ENCODE data around the gene PDXDC1.
A peak's percentile ranks its signal among the peaks of the same experiment; 100 is the strongest.
"Not testable (repeated sequence)": the region's sequence is repeated elsewhere in the genome, so short reads cannot be mapped to it uniquely, and the experiment has no call there.

The PDXDC1 gene

DNA sequence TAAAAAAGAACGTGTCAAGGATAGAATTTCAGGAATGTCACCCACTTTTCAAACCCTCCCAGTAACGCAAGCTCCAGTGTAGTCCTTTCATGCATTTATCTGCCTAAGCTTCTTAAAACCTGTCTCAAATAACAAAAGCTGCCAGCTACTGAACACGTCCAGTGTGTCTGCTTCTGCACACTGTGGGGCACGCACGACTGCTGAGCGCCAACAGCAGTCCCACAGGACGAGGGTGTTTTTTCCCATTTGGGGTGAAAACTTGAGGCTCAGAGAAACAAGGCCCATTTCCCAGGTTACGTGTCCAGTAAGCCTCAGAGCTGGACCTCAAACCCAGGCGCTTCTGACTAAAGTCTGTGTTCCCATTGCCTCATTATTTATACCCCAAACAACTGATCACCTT is 63.9 kb downstream of the PDXDC1 start:
- no peak for DNase-seq

DNA sequence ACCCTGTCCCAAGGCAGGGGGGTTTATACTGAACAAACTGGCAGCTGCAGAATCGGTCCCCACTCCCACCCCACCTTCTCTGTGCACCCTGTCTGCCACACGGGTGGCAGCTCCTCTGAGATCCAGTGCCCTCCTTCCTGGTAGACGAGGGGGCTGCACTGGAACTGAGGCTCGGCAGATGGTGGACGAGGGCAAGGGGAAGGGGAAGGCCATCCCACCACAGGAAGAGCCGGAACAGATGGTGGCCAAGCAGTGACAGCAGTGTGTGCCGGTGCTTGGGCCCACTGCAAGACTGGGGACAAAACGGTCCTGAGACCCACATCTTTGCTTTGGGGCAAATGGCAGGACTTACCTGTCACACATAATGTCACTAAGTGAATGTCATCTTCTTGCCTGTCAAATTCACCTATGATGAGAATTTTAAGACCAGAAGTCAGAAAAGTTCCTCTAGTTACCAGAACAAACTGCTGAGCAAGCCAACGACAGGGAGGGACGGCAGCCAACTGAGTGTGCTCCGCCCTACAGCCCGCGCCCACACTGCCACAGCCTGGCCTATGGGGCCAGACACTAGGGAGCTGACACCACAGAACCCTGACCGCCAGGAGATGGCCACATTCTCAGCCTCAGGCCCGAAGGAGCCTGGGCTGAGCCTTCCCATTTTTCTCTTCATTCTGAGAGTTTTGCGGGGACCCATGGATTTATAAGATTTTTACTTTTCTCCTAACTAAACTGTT is 66.6 kb downstream of the PDXDC1 start:
- DNase-seq, result peak in 1 of 2 donors; percentile 5

DNA sequence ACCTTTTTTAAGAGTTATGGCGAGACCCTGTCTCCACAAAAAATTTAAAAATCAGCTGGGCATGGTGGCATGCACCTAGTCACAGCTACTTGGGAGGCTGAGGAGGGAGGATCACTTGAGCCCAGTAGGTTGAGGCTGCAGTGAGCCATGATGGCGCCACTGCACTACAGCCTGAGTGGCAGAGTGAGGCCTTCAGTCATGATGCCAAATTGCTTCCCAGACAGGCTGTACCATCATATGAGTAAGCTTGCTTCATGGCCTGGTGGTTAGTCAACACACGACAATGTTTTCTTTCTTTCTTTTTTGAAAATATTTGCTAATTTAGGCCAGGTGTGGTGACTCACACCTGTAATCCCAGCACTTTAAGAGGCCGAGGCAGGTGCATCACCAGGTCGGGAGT is 68.5 kb downstream of the PDXDC1 start:
- DNase-seq, result no peak

DNA sequence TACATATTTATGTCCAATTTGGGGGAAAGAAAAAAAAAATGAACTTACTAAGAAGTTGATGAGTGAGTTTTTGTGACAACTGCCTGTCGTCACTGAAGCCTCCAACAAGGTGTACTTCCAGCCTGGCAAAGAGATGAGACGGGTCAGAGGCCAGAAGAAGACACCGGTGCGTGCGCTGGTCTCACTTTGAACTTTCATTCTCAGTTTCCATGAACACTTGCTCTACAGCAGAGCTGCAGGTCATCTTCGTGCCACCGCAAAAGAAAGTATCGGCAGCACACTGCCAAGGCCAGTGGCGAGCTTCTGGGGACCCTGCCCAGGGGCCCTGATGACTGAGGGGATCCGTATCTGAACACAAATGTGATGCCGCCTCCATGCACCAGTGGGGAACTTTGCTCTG is 69.5 kb downstream of the PDXDC1 start:
- no peak for DNase-seq

DNA sequence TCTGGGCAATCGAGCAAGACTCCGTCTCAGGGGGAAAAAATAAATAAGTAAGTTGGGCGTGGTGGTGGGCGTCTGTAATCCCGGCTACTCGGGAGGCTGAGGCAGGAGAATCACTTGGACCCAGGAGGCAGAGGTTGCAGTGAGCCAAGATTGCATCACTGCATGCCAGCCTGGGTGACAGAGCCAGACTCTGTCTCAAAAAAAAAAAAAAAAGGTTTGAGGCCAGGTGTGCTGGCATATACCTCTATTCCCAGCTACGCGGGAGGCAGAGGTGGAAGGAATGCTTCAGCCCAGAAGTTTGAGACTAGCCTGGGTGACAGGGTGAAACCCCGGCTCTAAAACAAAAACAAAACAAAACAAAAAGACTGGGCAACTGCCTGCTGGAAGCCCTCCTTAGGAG is 70.4 kb downstream of the PDXDC1 start:
- DNase-seq, result not testable (repeated sequence)

DNA sequence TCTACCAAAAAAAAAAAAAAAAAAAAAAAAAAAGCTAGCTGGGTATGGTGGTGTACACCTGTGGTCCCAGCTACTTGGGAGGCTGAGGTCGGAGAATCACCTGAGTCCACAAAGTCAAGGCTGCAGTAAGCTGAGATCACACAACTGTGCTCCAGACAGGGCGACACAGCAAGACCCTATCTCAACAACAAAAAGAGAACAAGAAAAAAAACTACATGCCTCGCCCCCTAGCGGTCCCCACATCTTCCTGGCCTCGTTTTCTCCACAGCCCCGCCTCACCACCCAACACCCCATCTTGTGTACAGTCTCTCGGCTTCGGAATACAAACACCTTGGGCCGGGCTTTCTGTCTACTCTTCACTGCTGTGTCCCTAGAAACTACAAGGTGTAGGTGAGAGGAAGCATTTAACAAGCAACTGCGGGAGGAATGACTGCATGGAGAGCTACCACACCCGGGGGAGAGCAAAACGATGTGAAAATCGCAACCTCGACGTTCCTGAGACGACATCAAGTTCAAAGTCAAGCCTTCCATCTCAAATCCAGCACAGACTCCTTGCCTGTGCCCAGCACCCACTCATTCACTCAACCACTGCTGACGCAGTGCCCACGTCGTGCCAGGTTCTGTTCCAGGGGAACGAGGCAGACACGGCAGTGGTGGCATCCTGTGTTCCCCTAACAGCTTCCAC is 72.0 kb downstream of the PDXDC1 start:
- DNase-seq, result no peak

DNA sequence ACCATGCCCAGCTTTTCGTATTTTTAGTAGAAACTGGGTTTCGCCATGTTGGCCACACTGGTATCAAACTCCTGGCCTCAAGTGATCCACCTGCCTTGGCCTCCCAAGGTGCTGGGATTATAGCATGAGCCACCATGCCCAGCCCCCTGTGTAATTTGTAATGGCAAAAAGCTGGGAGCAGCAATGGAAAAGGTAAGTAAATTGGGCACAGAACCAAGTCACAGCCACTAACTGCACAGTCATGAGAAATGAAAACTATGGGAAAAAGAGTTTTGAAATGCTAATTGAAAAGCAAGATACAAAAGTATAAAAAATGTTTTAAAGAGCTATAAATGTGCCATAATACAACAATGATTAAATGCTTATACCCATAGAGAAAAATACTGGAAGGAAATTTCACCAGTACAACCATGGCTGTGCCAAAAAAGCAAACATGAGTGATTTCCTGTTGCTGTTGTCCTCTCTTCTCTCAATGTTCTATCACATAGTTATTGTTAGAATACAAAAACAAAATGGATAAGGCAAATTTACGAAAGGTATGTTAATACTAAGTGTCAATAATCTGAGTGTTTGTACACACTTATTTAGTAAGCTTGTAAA is 74.9 kb downstream of the PDXDC1 start:
- DNase-seq, result no peak

DNA sequence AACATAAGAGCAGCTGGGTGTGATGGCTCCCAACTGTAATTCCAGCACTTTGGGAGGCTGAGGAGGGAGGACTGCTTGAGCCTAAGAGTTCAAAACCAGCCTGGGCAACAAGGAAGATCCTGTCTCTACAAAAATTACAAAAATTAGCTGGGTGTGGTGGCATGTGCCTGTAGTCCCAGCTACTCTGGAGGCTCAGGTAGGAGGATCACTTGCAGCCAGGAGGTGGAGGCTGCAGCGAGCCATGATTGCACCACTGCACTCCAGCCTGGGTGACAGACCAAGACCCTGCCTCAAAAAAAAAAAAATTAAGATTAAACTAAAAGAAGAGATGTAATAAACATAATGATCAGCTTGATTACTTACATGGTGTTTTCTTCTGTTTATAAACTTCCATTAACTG is 75.6 kb downstream of the PDXDC1 start:
- not testable (repeated sequence) for DNase-seq

DNA sequence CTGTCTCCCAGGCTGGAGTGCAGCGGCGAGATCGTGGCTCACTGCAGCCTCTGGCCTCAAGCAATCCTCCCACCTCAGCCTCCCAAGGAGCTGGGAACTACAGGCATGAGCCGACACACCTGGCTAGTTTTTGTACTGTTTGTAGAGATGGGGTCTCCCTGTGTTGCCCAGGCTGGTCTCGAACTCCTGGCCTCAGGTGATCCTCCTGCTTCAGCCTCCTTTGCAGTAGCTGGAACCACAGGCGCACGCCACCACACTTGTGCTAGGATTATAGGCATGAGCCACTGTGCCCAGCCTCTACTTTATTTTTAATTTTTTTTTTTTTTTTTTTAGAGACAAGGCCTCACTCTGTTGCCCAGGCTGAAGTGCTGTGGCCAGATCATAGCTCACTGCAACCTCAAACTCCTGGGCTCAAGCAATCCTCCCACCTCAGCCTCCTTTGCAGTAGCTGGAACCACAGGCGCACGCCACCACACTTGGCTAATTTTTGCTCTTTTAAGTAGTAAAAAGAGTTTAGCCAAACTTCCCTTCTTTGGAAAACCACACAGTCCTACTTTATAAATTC is 76.6 kb downstream of the PDXDC1 start:
- no peak for DNase-seq

DNA sequence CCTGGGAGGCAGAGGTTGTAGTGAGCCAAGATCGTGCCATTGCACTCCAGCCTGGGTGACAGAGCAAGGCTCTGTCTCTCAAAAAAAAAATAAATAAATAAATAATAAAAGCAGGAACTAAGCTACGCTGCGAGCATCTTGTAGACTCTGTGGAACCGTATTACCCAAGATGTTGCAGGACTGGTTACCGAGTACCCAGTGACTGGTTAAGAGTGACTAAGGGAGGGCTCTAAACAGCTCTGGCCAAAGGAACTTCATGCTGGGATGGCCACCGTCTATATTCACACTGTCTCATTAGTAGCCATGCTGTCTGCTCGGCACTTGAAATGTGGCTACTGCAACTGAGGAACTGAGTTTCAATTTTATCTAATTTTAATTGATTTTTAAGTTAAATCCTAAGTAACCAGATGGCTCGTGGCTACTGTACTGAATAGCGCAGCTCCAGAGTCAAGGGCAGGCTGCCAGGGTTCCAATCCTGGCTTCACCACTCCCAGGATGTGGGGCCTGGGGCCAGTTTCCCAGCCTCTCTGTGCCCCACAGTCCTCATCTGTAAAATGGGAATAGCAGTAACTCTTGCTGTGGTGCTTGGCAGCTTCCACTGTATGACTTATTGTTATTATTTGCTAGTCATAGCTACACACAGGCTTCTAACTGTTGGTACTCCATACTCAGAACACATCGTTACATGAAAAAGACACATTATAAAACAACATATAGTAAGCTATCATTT is 78.1 kb downstream of the PDXDC1 start:
- peak in 1 of 2 donors; percentile 22 for DNase-seq

DNA sequence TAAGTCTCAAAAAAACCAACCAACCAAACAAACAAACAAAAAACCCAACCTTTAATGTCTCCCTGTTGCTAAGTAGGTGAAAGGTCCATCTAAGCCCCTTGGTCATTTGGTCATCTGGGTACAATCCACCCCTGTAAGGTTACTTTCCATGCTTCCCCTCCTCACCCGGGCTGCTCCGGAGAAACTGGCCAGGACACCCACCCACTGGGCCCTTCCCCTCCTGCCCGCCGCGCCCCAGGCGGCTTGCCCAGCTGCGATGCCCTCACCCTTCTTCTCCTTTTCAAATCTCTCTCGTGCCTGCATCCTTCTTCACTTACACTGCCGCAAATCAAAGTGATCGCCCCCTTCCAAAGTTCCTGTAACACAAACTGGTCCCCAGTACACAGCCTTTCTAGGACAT is 79.1 kb downstream of the PDXDC1 start:
- DNase-seq, result no peak

DNA sequence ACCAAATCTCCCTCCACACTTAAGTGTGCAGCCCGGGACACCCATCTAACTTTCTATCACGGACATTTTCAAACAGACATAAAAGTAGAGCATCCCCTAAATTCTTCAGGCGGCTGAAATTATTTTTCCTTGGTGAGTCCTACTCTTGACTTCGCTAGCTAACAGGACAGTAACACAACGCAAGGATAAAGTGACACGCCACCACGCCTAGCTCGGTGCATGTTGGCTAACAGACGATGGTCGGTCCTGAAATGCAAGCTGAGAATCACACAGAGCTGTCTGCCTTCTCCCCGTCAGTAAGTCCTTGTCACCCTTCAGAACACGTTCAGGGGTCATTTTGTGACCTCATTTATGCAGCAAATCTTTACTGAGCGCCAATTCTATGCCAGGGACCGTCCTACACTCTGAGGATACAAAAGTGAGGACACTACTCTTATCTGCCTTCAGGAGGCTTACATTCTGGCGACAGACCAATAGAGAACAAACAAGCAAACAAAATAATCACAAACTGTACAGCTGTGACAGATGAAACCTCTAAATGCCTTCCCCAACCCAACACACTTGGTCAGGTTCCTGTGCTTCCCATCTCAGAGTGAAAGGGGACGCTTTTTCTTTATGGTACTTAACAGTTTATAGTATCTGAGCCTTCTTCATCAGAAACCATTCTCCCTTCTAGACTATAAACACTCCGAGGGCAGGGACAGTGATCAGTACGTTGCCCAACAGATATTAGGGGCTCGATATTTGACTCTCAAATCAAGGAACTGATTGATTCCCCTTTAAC is 79.7 kb downstream of the PDXDC1 start:
- DNase-seq, result no peak

DNA sequence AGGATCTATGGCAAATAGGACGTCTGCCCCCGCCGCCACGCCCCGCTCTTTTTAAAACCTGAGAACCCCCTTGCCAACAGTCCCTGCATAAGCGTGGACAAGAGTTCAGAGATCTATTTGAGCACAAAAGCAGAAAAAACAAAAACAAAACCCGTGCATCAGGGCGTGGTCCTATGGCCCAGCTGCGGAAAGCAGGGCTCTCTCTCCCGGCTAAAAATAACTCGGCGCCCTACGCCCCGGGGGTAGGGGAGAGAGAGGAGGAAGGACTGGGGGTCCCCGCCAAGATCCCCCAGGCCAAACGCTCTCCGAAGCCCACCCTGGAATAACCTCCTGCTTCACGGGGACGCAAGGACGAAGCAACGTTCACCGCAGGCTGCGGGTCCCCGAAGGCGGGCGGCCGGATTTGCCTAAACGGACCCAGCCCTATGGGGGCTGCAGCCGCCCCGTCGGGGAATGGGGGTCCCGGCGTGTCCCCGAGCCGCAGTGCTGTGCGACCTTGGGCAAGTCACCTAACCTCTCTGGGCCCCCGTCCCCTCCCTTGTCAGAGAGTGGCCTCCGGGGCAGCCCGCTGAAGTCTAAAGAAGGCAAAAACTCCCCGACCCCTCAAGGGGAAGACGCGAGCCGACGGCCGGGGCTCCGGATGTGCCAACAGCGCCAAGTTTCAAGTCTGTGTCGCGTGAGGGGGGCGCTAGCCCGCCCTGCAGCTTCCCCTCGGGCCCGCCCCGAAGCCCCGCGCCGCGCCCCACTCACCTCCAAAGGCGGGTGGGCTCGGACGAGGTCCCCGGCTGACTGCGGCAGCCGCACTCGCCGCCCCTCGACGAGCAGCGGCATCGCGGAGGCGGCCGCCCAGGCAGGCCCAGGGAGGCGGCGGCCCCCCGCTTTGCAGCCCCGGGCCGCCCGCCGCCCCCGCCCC is 80.6 kb downstream of the PDXDC1 start:
- DNase-seq, result peak in 1 of 2 donors; percentile 73

DNA sequence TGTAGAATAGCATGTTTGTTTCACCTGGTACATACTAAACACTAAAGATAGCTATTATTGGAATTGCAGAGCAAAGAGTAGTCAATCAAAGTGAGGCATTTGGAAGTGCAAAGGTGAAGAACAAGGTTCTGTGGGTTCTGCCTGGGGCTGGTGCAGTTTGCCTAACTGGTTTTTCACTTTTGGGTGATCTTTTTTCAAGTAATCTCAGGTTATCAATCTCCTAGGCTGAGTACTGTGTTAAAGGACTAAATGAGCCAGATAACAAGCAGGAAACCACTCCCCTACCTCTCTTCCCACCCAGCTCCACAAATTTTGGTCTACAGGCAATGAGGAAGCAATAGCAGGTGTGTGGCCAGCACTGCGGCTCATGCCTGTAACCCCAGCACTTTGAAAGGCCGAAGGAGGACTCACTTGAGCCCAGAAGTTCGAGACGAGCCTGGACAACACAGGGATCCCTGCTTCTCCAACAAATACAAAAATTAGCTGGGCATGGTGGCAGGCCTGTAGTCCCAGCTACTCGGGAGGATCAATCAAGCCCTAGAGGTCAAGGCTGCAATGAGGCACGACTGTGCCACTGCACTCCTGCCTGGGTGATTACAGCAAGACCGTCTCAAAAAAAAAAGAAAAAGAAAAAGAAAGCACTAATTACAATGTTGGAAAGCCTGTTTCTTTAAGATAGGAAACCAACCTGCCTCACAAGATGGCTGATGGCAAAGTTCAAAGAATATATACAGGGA is 83.0 kb downstream of the PDXDC1 start:
- no peak for DNase-seq

DNA sequence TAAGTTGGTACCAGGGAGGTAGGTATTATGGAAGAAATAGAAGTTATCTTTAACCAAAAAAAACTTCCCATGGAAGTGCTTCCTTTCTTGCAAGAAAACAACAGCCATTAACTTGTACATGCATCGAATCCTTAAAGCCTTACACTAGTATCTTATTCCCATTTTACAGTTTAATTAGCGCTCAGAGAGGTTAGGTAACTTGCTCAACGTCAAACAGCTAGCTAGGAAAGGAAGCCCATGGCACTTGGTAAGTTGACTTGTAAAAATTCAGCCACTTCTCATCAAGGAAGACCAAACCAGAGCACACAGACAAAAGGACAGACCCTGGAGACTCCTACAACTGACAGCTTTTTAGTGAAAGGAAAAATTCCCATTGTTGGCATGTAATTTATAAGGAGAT is 84.5 kb downstream of the PDXDC1 start:
- no peak for DNase-seq

DNA sequence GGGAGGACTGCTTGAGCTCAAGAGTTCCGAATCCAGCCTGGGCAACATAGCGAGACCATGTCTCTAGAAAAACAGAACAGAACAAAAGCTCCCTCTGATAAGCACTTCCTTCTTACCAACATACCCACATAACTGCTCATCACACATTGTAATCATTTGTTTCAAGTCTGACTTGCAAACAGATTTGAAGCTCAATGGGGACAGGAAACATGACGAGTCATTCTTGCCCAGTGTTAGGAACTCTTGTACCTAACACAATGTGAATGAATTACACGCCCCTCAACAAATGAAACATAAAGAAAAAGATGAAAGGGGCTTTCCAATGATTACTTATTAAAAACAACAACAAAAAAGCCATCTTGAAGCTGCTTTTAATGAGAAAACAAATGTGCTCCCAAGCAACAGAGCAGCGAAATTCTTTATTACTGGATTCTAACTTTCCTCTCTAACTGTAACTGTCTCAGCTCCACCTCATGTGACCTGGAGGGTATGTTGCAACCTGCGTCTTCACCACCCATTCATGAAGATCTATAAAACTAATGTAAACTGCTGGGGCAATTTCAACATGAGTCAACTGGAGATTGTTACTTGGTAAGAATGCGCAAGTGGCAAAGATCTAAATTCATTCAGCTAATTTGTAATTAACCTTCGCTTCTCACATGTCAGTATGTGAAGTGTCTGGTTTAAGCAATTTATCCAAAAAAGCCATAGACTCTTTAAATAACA is 87.4 kb downstream of the PDXDC1 start:
- DNase-seq, result not testable (repeated sequence)

DNA sequence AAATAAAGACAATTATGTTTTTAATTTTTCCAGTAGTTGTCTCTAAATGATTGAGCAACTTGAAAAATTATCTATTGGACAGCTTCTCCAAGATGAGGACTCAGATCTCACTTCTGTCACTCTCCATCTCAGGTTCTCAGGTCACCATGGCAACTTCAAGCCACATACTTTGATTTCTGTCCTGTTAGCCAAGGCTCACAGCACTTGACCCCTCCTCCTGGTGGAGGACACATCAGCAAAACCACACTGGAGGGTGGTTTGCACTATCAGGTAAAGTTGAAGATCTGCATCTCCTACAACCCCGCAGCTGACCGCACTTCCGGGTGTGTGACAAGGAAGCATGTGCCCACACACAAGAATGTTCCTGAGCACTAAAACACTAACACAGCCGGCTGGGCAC is 91.1 kb downstream of the PDXDC1 start:
- DNase-seq, result not testable (repeated sequence)

DNA sequence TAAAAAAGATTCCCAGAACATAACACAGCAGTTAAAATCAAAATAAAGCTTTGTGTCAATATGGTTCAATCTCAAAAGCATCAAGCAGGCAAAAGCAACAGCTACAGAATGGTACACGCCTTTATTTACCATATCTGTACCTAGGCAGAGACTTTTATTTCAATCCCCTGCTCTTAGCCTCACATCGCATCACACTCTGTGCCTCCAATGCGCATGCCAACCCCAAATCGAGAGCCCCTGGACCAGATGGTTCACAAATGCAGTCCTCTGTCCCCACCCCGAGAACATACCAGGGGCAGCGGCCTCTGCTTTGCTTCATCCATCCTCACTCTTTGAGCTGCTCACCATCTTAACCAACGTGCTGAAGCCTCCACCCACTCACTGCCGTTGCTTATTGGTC is 91.9 kb downstream of the PDXDC1 start:
- DNase-seq, result not testable (repeated sequence)

DNA sequence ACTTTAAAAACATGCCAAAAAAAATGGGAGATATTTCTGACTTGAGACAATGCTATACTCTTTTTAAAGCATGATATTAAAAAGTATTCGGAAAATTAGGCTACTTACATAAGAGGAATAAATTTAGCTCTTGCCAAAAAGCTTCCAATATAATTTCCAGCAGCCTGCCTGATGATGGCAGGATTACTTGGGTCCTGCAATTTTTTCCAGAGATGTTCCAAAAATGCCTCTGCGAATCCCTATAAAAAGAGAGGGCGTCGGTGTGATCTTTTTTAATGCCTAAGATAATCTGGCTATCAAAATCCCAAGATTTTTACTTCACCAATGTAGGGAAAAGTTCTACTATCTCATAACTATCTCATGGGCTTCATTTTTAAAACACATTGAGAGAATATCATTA is 96.2 kb downstream of the PDXDC1 start:
- not testable (repeated sequence) for DNase-seq

Measured in CD4-positive, alpha-beta T cell treated with Interferon alpha-2 for 1 hour (primary cell).